HG03439 (cell line): ENCODE measurements around the gene OSGIN1.

Experiments used
- ATAC-seq: cut with Tn5 transposase; IDR thresholded peaks from one replicate; pipeline ENCODE4 v1.9.1; 2021; ENCODE audit warnings: mild to moderate bottlenecking, moderate library complexity; ENCODE audit not compliant: unreplicated experiment

The OSGIN1 gene

GRCh38 chr16:83925957-83926725, 26.9 kb upstream of the OSGIN1 start:
- no peak for ATAC-seq

- no peak for ATAC-seq
Observed at GRCh38 chr16:83926726-83927397, 26.2 kb upstream of the OSGIN1 start.

GRCh38 chr16:83928341-83929055, 24.5 kb upstream of the OSGIN1 start:
- no peak for ATAC-seq

GRCh38 chr16:83929811-83930555, 23.1 kb upstream of the OSGIN1 start:
- no peak for ATAC-seq

GRCh38 chr16:83930730-83931500, 22.1 kb upstream of the OSGIN1 start:
- no peak for ATAC-seq

- no peak for ATAC-seq
Observed at GRCh38 chr16:83931556-83931955, 21.5 kb upstream of the OSGIN1 start.

- ATAC-seq: no peak
Observed at GRCh38 chr16:83932304-83932703, 20.7 kb upstream of the OSGIN1 start.

GRCh38 chr16:83932955-83933673, 19.9 kb upstream of the OSGIN1 start:
- ATAC-seq: no peak

GRCh38 chr16:83933885-83934683, 19.0 kb upstream of the OSGIN1 start:
- no peak for ATAC-seq

GRCh38 chr16:83934684-83934977, 18.4 kb upstream of the OSGIN1 start:
- ATAC-seq: no peak

GRCh38 chr16:83935005-83935857, 17.8 kb upstream of the OSGIN1 start:
- ATAC-seq: no peak

- no peak for ATAC-seq
Observed at GRCh38 chr16:83935858-83936255, 17.2 kb upstream of the OSGIN1 start.

GRCh38 chr16:83936581-83937165, 16.4 kb upstream of the OSGIN1 start:
- ATAC-seq: no peak

GRCh38 chr16:83937267-83937666, 15.8 kb upstream of the OSGIN1 start:
- ATAC-seq: no peak

- ATAC-seq: no peak
Observed at GRCh38 chr16:83937922-83938885, 14.8 kb upstream of the OSGIN1 start.

GRCh38 chr16:83939266-83939855, 13.7 kb upstream of the OSGIN1 start:
- ATAC-seq: no peak
